Naive thymus-derived CD8-positive, alpha-beta T cell (primary cell): ENCODE data around the gene GBE1. TPM values are rescaled to one million over a fixed set of nuclear protein-coding genes. Genes with fewer than 3 reads are reported as not detected.

Experiments used
- ATAC-seq, 2 donors: fragments of 150-1000 bp; cut with Tn5 transposase in 1 of 2; sonication (Bioruptor Pico), chemical (Tn5 transposase) in 1 of 2; 1 replicate in 1 of 2; 2 replicates in 1 of 2; pipeline ENCODE4 v1.10.0; 2021; ENCODE audit warnings: mild to moderate bottlenecking in 2 of 2, moderate library complexity in 2 of 2
- POLR2A ChIA-PET: fragments of 350-600 bp; sonication (Branson Sonifier 250); formaldehyde crosslinking; loops from one replicate; lab custom pipeline; 2021; ENCODE audit warnings: antibody characterized with exemption; lab: Charles Lee
- DNase-seq, 10 donors: peaks; one replicate each; pipeline versions ENCODE4 v3.0.0 to v3.0.0-alpha.2; 2020 to 2022
- H3K27ac Mint-ChIP-seq, 10 donors: one replicate each; pipeline ENCODE4 v1.8.0; 2020 to 2022; ENCODE audit warnings: mild to moderate bottlenecking in 10 of 10, mixed read lengths in 10 of 10, moderate library complexity in 4 of 10, inconsistent platforms in 1 of 10
- H3K27me3 Mint-ChIP-seq, 5 donors: one replicate each; pipeline ENCODE4 v1.8.0; 2021 to 2022; ENCODE audit warnings: mixed read lengths in 5 of 5
- H3K36me3 Mint-ChIP-seq, 3 donors: one replicate each; pipeline ENCODE4 v1.8.0; 2020 to 2022; ENCODE audit warnings: mixed read lengths in 3 of 3, mild to moderate bottlenecking in 2 of 3, inconsistent platforms in 1 of 3
- H3K4me1 Mint-ChIP-seq, 4 donors: one replicate each; pipeline ENCODE4 v1.8.0; 2021 to 2022; ENCODE audit warnings: mixed read lengths in 4 of 4
- H3K4me3 Mint-ChIP-seq, 10 donors: one replicate each; pipeline ENCODE4 v1.8.0; 2020 to 2022; ENCODE audit warnings: mild to moderate bottlenecking in 10 of 10, mixed read lengths in 10 of 10, moderate library complexity in 6 of 10, inconsistent platforms in 1 of 10
- H3K9me3 Mint-ChIP-seq, 9 donors: one replicate each; pipeline ENCODE4 v1.8.0; 2020 to 2022; ENCODE audit warnings: mixed read lengths in 9 of 9, mild to moderate bottlenecking in 3 of 9, inconsistent platforms in 1 of 9, moderate library complexity in 1 of 9
- polyA plus RNA-seq, 3 donors: library from polyadenylated mRNA; unstranded; fragments of 300-500 nt; fragmentation: Illumina TruSeq; gene quantifications; one replicate each; pipeline ENCODE4 v1.2.3, GENCODE V29; 2021
- total RNA-seq, 8 experiments: library from RNA in 2 of 8; stranded (reverse) in 2 of 8; gene quantifications; one replicate each; pipeline ENCODE4 v1.2.3 and lab custom pipeline; 2021 to 2026

The GBE1 gene
- total and polyA plus RNA-seq, 5 experiments from 2014 or later, result 8.9 to 10.4 (median 9.8) TPM

DNA sequence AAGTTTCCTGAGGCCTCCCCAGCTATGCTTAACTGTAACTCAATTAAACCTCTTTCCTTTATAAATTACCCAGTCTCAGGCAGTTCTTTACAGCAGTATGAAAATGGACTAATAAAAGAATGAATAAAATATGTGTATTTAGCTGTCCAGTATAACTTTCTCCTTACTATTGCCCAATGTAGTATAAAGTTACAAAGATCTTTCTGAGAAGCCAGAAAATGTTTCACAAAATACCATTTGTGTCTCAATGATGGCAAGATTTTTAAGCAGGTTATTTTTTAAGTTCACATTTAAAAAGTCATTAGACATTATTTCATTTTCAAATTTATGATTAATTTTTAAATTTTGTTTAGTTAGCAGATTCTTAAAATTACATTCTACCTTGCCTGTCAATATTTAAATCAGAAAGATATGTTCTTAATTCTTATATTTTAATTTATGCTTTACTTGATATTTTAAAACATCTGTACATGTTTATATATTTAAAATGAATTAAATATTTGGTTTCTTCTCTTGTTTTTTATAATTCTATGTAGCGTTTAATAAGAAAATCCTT is 189.2 kb downstream of the GBE1 start:
- H3K27me3 Mint-ChIP-seq, result no peaks in the 10 kb centered on the region
- H3K4me3 Mint-ChIP-seq, result peak overlapping the region in 1 of 10 donors; percentile 6
- ATAC-seq, result no peak
- H3K36me3 Mint-ChIP-seq, result peaks cover 15 to 42% (median 22%) of the 10 kb centered on the region in 3 donors
- no peak overlapping the region for H3K27ac Mint-ChIP-seq
- peaks cover 0 to 4% (median 0%) of the 10 kb centered on the region in 9 donors for H3K9me3 Mint-ChIP-seq
- peaks cover 0 to 2% (median 0%) of the 10 kb centered on the region in 4 donors for H3K4me1 Mint-ChIP-seq
- POLR2A ChIA-PET, result no interaction called here
- no peak for DNase-seq

DNA sequence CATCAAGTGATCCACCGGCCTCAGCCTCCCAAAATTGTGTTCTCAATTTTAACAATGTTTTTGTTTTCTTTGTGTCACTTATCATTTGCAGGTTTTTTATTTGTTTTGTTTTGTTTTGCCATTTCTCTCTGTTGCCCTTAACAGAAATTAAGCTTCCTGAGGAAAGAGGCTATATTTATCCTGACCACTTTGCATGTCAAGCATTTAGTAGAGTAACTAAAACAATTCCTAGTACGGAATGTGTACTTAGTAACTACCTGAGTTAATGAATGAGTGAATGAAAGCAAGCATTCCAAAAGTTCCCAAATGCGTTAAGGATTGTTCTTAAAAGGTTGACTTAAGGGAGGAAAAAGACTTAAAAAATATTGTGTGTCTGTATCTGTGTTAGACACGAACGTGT is 193.1 kb downstream of the GBE1 start:
- Mint-ChIP-seq H3K4me1 (peaks cover 0 to 2% (median 0%) of the 10 kb centered on the region in 4 donors), H3K4me3 (no peak overlapping the region), H3K36me3 (peaks cover 21 to 59% (median 37%) of the 10 kb centered on the region in 3 donors), H3K27me3 (no peaks in the 10 kb centered on the region), H3K9me3 (peaks cover 0 to 29% (median 18%) of the 10 kb centered on the region in 9 donors), H3K27ac (no peak overlapping the region)
- DNase-seq, result no peak
- POLR2A ChIA-PET, result no interaction called here
- no peak for ATAC-seq

DNA sequence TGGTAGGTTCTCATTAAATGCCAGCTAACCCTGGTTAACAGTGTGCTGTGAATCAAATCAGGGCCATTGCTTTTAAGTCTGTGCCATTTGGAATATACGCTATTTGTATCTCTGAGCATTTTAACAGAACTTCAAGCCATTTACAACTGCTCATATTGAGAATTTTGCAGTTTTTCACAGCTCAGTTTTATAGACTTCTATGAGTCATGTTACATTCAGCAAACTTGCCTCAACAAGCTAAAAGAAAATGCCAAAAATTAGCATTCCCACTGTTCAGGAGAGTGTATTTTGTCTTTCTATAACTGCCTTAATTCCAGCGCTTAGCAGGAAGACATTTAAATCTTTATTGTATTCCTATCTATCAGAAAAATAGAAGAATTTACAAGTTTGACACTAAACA is 196.4 kb downstream of the GBE1 start:
- no peak overlapping the region for H3K27ac Mint-ChIP-seq
- no peak overlapping the region for H3K4me3 Mint-ChIP-seq
- H3K4me1 Mint-ChIP-seq, result no peaks in the 10 kb centered on the region
- DNase-seq (no peak), ATAC-seq (no peak)
- peaks cover 0 to 29% (median 18%) of the 10 kb centered on the region in 9 donors for H3K9me3 Mint-ChIP-seq
- H3K27me3 Mint-ChIP-seq, result no peaks in the 10 kb centered on the region
- peaks cover 19 to 51% (median 31%) of the 10 kb centered on the region in 3 donors for H3K36me3 Mint-ChIP-seq
- POLR2A ChIA-PET, result no interaction called here

DNA sequence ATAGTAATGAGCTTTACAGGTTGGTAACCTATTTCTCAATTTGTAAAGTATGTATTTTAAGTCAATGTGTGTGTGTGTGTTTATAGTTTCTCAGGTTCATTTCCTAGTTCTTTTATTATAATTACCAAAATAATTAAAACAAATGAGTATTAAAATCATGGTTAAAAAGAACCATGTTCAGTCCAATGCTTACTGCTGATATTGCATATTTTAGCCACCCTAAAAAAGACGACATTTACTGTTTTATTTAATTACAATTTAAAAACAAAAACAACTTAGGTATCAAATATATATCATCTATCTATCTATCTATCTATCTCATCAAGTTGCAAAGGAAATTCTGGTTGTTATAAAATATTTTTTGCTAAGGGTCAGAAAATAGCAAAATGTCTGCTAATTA is 203.3 kb downstream of the GBE1 start:
- Mint-ChIP-seq H3K4me1 (no peaks in the 10 kb centered on the region), H3K27me3 (no peaks in the 10 kb centered on the region), H3K4me3 (no peak overlapping the region), H3K36me3 (peaks cover 2 to 16% (median 8%) of the 10 kb centered on the region in 3 donors), H3K27ac (no peak overlapping the region), H3K9me3 (peaks cover 0 to 1% (median 0%) of the 10 kb centered on the region in 9 donors)
- POLR2A ChIA-PET, result no interaction called here
- DNase-seq (no peak), ATAC-seq (no peak)

DNA sequence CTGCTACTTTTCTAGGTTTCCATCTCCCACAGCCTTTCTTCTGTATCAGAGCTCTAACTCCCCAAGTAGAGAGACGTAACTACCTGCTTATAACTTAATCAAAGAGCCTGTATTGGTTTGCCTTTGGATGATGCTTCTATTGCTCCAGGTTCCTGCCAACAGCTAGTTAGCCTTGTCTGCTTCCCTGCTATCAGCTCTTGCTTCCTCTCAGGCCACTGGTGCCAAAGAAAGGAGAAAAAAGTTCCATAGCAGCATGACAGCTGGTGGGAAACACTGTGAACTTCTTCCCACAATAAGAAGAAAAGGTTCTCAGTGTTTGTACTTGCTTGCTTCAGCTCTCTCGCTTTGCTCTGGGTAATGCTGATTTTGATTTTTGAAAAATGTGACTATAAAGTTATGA is 206.6 kb downstream of the GBE1 start:
- ATAC-seq (no peak), DNase-seq (no peak)
- Mint-ChIP-seq H3K9me3 (peaks cover 0 to 19% (median 6%) of the 10 kb centered on the region in 9 donors), H3K4me1 (no peaks in the 10 kb centered on the region), H3K4me3 (no peak overlapping the region), H3K27ac (no peak overlapping the region), H3K36me3 (peaks cover 0 to 28% (median 20%) of the 10 kb centered on the region in 3 donors), H3K27me3 (no peaks in the 10 kb centered on the region)
- POLR2A ChIA-PET, result no interaction called here

DNA sequence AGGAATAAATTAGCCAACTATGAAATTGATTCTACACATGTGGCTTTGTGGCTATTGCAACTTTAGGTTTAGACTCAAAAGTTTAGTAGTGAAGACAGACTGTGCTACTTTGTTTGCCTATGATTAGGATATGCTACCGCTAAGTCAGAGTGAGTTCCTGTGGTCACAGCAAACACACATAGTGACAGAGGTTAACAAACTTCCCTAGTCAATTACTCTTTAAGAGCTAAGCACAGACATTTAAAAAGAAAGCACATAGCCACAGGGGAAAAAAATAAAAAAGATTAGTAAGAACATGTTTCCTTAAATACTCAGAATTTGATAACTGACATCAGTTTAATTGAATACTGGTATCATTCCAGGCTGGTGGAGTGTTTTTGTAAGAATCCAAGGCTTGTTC is 207.1 kb downstream of the GBE1 start:
- Mint-ChIP-seq H3K36me3 (peaks cover 0 to 29% (median 20%) of the 10 kb centered on the region in 3 donors), H3K27me3 (no peaks in the 10 kb centered on the region)
- POLR2A ChIA-PET, result no interaction called here

DNA sequence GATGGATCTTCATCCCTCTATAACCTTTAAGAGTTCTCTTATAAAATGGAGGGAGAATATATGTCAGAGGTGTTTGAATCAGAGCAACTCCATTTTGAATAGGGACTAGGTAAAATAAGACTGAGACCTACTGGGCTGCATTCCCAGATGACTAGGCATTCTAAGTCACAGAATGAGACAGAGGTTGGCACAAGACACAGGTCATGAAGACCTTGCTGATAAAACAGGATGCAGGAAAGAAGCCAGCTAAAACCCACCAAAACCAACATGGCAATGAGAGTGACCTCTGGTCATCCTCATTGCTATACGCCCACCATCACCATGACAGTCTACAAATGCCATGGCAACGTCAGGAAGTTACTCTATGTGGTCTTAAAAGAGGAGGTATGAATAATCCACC is 211.0 kb downstream of the GBE1 start:
- Mint-ChIP-seq H3K4me3 (no peak overlapping the region), H3K27ac (no peak overlapping the region), H3K9me3 (peaks cover 0 to 25% (median 14%) of the 10 kb centered on the region in 9 donors), H3K36me3 (peaks cover 0 to 36% (median 20%) of the 10 kb centered on the region in 3 donors), H3K4me1 (no peaks in the 10 kb centered on the region), H3K27me3 (no peaks in the 10 kb centered on the region)
- ATAC-seq (no peak), DNase-seq (no peak)
- POLR2A ChIA-PET, result no interaction called here

More for the DNA sequence above, 207.1 kb downstream of the GBE1 start:
- Mint-ChIP-seq H3K4me3 (no peak overlapping the region), H3K9me3 (peaks cover 0 to 19% (median 9%) of the 10 kb centered on the region in 9 donors), H3K27ac (no peak overlapping the region), H3K4me1 (no peaks in the 10 kb centered on the region)
- DNase-seq (no peak), ATAC-seq (no peak)

DNA sequence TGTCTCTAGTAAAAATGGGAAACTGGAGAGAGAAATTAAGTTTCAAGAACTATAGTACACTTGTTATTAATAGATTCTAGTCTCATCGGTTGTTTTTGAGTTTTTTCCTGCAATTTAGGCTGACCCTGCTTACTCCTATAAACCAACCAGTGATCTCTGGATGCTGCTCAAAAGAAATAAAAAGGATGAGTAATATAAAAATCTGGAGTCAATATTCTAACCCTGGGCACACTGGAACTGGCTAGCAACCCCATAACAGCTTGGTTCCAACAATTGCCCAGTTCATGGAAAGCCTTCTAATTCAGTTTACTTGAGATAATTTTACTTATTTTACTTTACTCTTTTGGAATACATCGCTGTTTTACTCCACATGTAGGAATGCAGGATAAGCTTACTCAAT is 211.6 kb downstream of the GBE1 start:
- POLR2A ChIA-PET, result no interaction called here
- Mint-ChIP-seq H3K36me3 (peaks cover 0 to 36% (median 20%) of the 10 kb centered on the region in 3 donors), H3K4me1 (no peaks in the 10 kb centered on the region)

DNA sequence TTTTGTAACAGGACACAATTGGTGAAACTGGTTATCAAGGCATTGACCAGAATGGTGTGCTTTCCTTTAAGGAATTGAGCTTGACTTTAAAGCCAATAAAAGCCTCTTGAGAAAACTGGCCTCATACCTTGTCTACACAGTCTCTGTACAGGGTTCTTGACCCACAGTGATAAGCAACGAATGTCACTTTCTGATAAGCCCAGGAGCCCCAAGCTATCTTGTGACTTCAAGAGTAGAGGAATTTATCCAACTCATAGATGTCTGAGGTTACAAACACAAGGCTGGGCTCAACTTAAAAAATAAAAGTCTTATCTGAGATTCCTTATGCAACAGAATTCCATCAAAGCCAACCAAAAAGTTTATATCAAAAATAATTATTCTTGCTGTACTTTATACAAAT is 212.1 kb downstream of the GBE1 start:
- POLR2A ChIA-PET, result no interaction called here
- ATAC-seq (no peak), DNase-seq (no peak)
- Mint-ChIP-seq H3K27me3 (no peaks in the 10 kb centered on the region), H3K4me1 (no peaks in the 10 kb centered on the region), H3K36me3 (peaks cover 0 to 36% (median 20%) of the 10 kb centered on the region in 3 donors), H3K4me3 (no peak overlapping the region), H3K9me3 (peaks cover 0 to 25% (median 14%) of the 10 kb centered on the region in 9 donors), H3K27ac (no peak overlapping the region)

More for the DNA sequence above, 211.6 kb downstream of the GBE1 start:
- Mint-ChIP-seq H3K27me3 (no peaks in the 10 kb centered on the region), H3K9me3 (peaks cover 0 to 25% (median 14%) of the 10 kb centered on the region in 9 donors), H3K4me3 (no peak overlapping the region), H3K27ac (no peak overlapping the region)
- no peak for DNase-seq
- no peak for ATAC-seq

DNA sequence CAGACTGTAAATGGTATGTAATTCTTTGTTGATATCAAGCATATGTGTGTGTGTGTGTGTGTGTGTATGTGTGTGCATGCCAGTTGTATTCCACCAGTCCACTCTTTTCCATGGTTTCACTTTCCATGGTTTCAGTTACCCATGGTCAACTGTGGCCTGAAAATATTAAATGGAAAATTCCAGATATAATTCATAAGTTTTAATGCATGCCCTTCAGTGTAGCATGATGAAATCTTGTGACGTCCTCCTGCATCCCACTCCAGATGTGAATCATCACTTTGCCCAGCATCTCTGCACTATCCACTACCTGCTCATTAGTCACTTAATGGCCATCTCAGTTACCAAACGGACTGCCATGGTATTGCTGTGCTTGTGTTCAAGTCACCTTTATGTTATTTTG is 215.9 kb downstream of the GBE1 start:
- H3K9me3 Mint-ChIP-seq, result peaks cover 0 to 13% (median 7%) of the 10 kb centered on the region in 9 donors
- POLR2A ChIA-PET, result no interaction called here
- no peaks in the 10 kb centered on the region for H3K4me1 Mint-ChIP-seq

DNA sequence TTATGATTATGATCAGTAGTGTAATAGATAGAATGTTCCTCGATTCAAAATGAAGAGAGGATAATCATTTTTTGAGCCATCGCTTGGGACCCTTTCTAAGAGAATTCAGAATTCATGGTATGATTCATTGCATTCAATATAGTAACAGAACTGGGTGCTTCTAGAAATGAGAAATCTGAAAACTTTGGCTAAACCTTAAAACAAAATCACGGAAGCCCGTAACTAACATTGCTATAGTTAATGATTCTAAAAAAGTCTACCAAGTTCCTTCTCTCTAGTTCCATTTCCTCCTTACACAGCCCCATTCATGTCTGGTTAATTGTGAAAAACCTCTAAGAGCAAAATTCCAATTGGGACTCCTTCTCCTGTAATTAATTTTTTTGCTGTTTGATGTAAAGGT is 217.1 kb downstream of the GBE1 start:
- POLR2A ChIA-PET, result no interaction called here
- no peak for DNase-seq
- Mint-ChIP-seq H3K27me3 (no peaks in the 10 kb centered on the region), H3K36me3 (peaks cover 0 to 17% (median 0%) of the 10 kb centered on the region in 3 donors), H3K4me3 (no peak overlapping the region), H3K4me1 (no peaks in the 10 kb centered on the region), H3K27ac (no peak overlapping the region), H3K9me3 (peaks cover 0 to 9% (median 2%) of the 10 kb centered on the region in 9 donors)
- ATAC-seq, result no peak

More for the DNA sequence above, 215.9 kb downstream of the GBE1 start:
- Mint-ChIP-seq H3K27ac (no peak overlapping the region), H3K4me3 (no peak overlapping the region), H3K36me3 (peaks cover 0 to 19% (median 0%) of the 10 kb centered on the region in 3 donors), H3K27me3 (no peaks in the 10 kb centered on the region)
- DNase-seq (no peak), ATAC-seq (no peak)

DNA sequence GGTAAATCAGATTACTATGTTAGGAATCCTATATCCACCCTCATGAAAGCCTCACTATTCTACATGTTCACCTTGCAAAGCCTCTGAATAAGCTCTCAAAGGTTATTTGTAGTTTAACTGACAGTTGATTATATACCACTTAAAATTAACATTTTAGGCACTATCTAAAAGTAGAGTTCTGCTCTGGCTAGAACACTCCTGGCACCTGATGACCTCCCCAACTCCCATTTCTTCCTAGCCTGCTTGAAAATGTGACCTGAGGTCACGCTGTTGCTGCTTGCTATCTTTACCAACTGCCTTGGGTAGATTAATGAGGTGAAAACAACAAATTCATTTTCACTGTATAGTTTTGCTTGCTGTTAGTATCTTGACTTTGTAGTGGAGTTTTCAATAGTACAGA is 220.7 kb downstream of the GBE1 start:
- peaks cover 0 to 7% (median 7%) of the 10 kb centered on the region in 3 donors for H3K36me3 Mint-ChIP-seq
- H3K4me1 Mint-ChIP-seq, result no peaks in the 10 kb centered on the region
- no peak for ATAC-seq
- POLR2A ChIA-PET, result no interaction called here
- no peaks in the 10 kb centered on the region for H3K27me3 Mint-ChIP-seq
- H3K27ac Mint-ChIP-seq, result no peak overlapping the region
- H3K9me3 Mint-ChIP-seq, result no peaks in the 10 kb centered on the region
- no peak overlapping the region for H3K4me3 Mint-ChIP-seq
- no peak for DNase-seq

DNA sequence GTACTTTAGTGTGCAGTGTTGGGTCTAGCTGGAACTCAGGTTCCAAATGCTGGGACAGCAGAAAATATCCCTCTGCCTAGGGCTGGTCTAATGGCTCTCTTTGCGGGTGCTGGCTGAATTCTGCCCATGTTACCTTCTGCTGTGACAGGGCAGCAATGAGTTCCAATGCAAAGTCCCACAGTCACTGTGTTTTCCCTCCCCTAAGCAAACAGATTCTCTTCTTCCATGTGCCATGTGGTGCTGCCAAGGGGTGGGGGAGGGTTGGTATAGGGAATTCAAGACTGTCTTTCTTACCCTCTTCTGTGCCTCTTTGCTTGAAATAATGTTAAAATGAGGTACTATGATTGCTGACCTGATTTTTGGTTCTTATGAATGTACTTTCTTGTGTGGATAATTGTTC is 229.6 kb downstream of the GBE1 start:
- ATAC-seq, result no peak
- Mint-ChIP-seq H3K36me3 (peaks cover 52 to 74% (median 53%) of the 10 kb centered on the region in 3 donors), H3K9me3 (peaks cover 4 to 38% (median 27%) of the 10 kb centered on the region in 9 donors), H3K27me3 (no peaks in the 10 kb centered on the region), H3K27ac (no peak overlapping the region), H3K4me3 (no peak overlapping the region), H3K4me1 (no peaks in the 10 kb centered on the region)
- POLR2A ChIA-PET, result no interaction called here
- DNase-seq, result no peak

DNA sequence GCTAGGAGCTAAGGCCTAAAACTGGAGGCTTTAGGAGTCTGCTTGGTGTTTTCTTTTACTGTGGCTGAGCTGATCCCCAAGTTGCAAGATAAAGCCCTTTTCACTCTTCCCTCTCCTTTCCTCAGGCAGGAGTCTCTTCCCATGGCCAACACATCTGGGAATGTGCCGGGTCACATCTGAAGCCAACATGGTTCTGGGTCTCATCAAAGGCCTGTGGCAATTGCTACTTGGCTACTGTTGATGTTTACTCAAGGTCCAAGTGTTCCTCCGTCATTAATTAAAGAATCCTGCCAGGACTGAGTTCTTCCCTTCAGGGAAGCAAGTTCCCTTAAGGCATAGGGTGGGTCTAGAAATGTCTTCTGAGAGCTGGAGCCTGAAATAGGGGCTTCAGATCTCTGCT is 230.2 kb downstream of the GBE1 start:
- Mint-ChIP-seq H3K36me3 (peaks cover 52 to 77% (median 53%) of the 10 kb centered on the region in 3 donors), H3K9me3 (peaks cover 4 to 40% (median 29%) of the 10 kb centered on the region in 9 donors), H3K27me3 (no peaks in the 10 kb centered on the region), H3K27ac (no peak overlapping the region), H3K4me3 (no peak overlapping the region), H3K4me1 (no peaks in the 10 kb centered on the region)
- POLR2A ChIA-PET, result no interaction called here
- ATAC-seq (no peak), DNase-seq (no peak)
